ENCODE results near the gene RNF26. TPM values are rescaled to one million over a fixed set of nuclear protein-coding genes. Genes with fewer than 3 reads are reported as not detected.

The RNF26 gene
- total and polyA plus RNA-seq, 4 donors, result 8.2 to 25.4 (median 13.6) TPM

DNA sequence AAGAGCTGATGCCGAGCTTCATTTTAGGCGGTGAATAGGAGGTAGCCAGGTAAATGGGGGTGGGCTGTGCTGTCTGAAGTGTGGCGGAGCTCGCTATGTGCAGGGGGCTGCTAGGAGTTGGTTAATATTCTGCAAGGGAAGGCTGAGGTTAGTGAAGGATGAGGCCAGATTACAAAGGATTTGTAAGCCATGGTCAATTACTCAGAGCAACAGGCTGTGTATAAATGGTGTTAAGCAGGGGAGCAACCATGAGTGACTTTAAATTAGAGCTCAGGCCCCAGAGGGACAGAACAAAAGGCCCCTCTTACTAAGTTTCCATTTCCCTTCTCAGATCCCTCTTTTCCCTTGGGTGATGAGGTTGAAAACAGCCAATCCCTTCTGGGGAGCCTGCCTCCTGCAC is 10.1 kb upstream of the RNF26 start:
- H3K36me3 ChIP-seq (ENCODE audit: control insufficient read depth in 4 of 4, insufficient read depth in 4 of 4, low read length in 4 of 4), result no peaks in the 10 kb centered on the region
- WGBS, 2 donors, result 67 to 78% methylated on average over 4 of the region's 4 CpGs
- H3K4me3 ChIP-seq, result no peak overlapping the region
- no peak overlapping the region for H3K27ac ChIP-seq (ENCODE audit: low read depth in 1 of 2, low read length in 1 of 2)
- ATAC-seq (ENCODE audit: insufficient read depth, low FRiP score) (no peak), DNase-seq (no peak)
- no peaks in the 10 kb centered on the region for H3K27me3 ChIP-seq (ENCODE audit: control insufficient read depth in 3 of 3, insufficient read depth in 3 of 3, low read length in 2 of 3)
- H3K4me1 ChIP-seq (ENCODE audit: control insufficient read depth in 5 of 5, insufficient read depth in 5 of 5, low read length in 5 of 5), result peaks cover 0 to 37% (median 2%) of the 10 kb centered on the region in 5 donors
- H3K9ac ChIP-seq (ENCODE audit: insufficient read depth in 1 of 2, low read length in 2 of 2), result no peak overlapping the region
- H3K9me3 ChIP-seq (ENCODE audit: control insufficient read depth in 4 of 4, insufficient read depth in 3 of 4, low read length in 3 of 4), result no peaks in the 10 kb centered on the region
- no peak for TF ChIP-seq CTCF (IDR thresholded peaks at IDR 0.05; ENCODE audit: control extremely low read depth, extremely low read depth)

- Histone ChIP-seq H3K9ac (ENCODE audit: insufficient read depth in 1 of 2, low read length in 2 of 2) (no peak overlapping the region), H3K27ac (ENCODE audit: low read depth in 1 of 2, low read length in 1 of 2) (no peak overlapping the region), H3K27me3 (ENCODE audit: control insufficient read depth in 3 of 3, insufficient read depth in 3 of 3, low read length in 2 of 3) (no peaks in the 10 kb centered on the region), H3K4me1 (ENCODE audit: control insufficient read depth in 5 of 5, insufficient read depth in 5 of 5, low read length in 5 of 5) (peaks cover 0 to 32% (median 4%) of the 10 kb centered on the region in 5 donors), H3K4me3 (no peak overlapping the region), H3K36me3 (ENCODE audit: control insufficient read depth in 4 of 4, insufficient read depth in 4 of 4, low read length in 4 of 4) (no peaks in the 10 kb centered on the region), H3K9me3 (ENCODE audit: control insufficient read depth in 4 of 4, insufficient read depth in 3 of 4, low read length in 3 of 4) (no peaks in the 10 kb centered on the region)
- WGBS, 2 donors, result 70 to 75% methylated on average over 2 of the region's 2 CpGs
- no peak for TF ChIP-seq CTCF (IDR thresholded peaks at IDR 0.05; ENCODE audit: control extremely low read depth, extremely low read depth)
- ATAC-seq (ENCODE audit: insufficient read depth, low FRiP score) (no peak), DNase-seq (peak; percentile 51 to 89 (median 82))
Measured at GRCh38 chr11:119329320-119329719, 5.0 kb upstream of the RNF26 start.

DNA sequence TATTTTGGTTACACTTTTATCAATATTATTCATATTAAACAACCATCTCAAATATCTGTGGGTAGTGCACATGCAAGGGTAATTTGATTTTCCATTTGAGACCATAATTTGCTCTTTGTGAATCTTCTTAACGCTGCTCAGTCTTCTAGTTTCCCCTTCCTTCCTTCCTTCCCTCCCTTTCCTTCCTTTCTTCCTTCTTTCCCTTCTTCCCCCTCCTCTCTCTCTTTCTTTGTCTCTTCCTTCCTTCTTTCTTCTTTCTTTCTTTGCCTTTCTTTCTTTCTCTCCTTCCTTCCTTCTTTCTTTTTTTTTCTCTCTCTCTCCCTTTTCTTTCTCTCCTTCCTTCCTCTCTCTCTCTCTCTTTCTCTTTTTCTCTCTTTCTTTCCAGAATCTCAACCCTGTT is 4.1 kb upstream of the RNF26 start:
- WGBS, 2 donors, result 35 to 42% methylated on average over 1 of the region's 1 CpG
- no peaks in the 10 kb centered on the region for H3K36me3 ChIP-seq (ENCODE audit: control insufficient read depth in 4 of 4, insufficient read depth in 4 of 4, low read length in 4 of 4)
- no peak overlapping the region for H3K27ac ChIP-seq (ENCODE audit: low read depth in 1 of 2, low read length in 1 of 2)
- ATAC-seq (ENCODE audit: insufficient read depth, low FRiP score), result no peak
- H3K27me3 ChIP-seq (ENCODE audit: control insufficient read depth in 3 of 3, insufficient read depth in 3 of 3, low read length in 2 of 3), result no peaks in the 10 kb centered on the region
- TF ChIP-seq CTCF (IDR thresholded peaks at IDR 0.05; ENCODE audit: control extremely low read depth, extremely low read depth), result no peak
- H3K4me1 ChIP-seq (ENCODE audit: control insufficient read depth in 5 of 5, insufficient read depth in 5 of 5, low read length in 5 of 5), result peaks cover 0 to 38% (median 8%) of the 10 kb centered on the region in 5 donors
- H3K9ac ChIP-seq (ENCODE audit: insufficient read depth in 1 of 2, low read length in 2 of 2), result no peak overlapping the region
- no peak overlapping the region for H3K4me3 ChIP-seq
- H3K9me3 ChIP-seq (ENCODE audit: control insufficient read depth in 4 of 4, insufficient read depth in 3 of 4, low read length in 3 of 4), result no peaks in the 10 kb centered on the region
- DNase-seq, result no peak

DNA sequence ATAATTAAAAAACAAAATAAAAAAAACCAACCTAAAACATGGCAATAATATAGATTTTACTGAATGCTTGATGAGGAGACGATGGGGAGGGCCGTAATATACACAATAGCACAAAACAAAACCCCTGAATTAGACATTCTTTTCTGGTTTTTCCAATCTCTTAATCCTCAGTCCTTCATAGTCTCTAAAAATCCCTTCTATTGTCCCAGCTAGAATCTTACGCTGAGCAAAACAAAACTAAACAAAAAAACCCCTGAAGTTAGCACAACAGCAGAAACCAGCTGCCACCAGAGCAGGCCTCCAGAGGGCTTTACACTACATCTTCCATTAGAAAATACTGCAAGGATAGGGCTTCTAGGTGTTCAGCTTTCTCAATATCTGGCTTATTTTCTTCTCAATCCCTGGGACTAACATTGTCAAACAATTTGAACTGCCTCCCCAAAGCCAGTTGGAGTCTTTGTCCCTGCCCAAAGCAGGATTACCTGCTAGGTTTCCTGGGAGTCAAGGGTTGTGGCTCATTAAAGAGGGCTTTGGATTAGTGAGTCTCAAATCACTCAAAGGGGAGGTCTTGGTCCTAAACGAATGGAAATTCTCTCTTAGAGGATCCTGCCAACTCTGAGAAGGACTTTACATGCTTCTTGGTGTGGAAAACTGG is 2.1 kb upstream of the RNF26 start:
- peak in 2 of 3 donors; percentile 40 to 43 for DNase-seq
- Histone ChIP-seq H3K36me3 (ENCODE audit: control insufficient read depth in 4 of 4, insufficient read depth in 4 of 4, low read length in 4 of 4) (peaks cover 0 to 7% (median 3%) of the 10 kb centered on the region in 4 donors), H3K4me1 (ENCODE audit: control insufficient read depth in 5 of 5, insufficient read depth in 5 of 5, low read length in 5 of 5) (peaks cover 0 to 54% (median 14%) of the 10 kb centered on the region in 5 donors), H3K9me3 (ENCODE audit: control insufficient read depth in 4 of 4, insufficient read depth in 3 of 4, low read length in 3 of 4) (no peaks in the 10 kb centered on the region), H3K9ac (ENCODE audit: insufficient read depth in 1 of 2, low read length in 2 of 2) (no peak overlapping the region), H3K27ac (ENCODE audit: low read depth in 1 of 2, low read length in 1 of 2) (no peak overlapping the region), H3K4me3 (no peak overlapping the region), H3K27me3 (ENCODE audit: control insufficient read depth in 3 of 3, insufficient read depth in 3 of 3, low read length in 2 of 3) (no peaks in the 10 kb centered on the region)
- TF ChIP-seq CTCF (IDR thresholded peaks at IDR 0.05; ENCODE audit: control extremely low read depth, extremely low read depth), result no peak
- ATAC-seq (ENCODE audit: insufficient read depth, low FRiP score), result no peak
- 74 to 88% methylated on average over 4 of the region's 4 CpGs for WGBS, 2 donors
